WTC11 (cell line): ENCODE data around the gene SLC5A12. TPM values are rescaled to one million over a fixed set of nuclear protein-coding genes. Genes with fewer than 3 reads are reported as not detected.

Source experiments
- ATAC-seq: fragments of 200-7000 bp; cut with Tn5 transposase; 2 replicates; pipeline ENCODE4 v1.10.0; 2021; ENCODE audit warnings: mild to moderate bottlenecking, moderate library complexity
- CTCF ChIA-PET: fragments of 300-600 bp; sonication (Branson Sonifier 250); formaldehyde crosslinking; loops from one replicate; lab custom pipeline; 2021; ENCODE audit warnings: antibody characterized with exemption; lab: Charles Lee
- POLR2A ChIA-PET: fragments of 350-600 bp; sonication (Branson Sonifier 250); formaldehyde crosslinking; loops from one replicate; lab custom pipeline; 2021; ENCODE audit warnings: antibody characterized with exemption; lab: Charles Lee
- DNase-seq: peaks from one replicate; pipeline ENCODE4 v3.0.0; 2021; ENCODE audit warnings: low spot score
- H3K27ac Mint-ChIP-seq: 2 replicates; pipeline ENCODE4 v1.8.0; 2021; ENCODE audit warnings: mixed read lengths
- H3K27me3 Mint-ChIP-seq: 2 replicates; pipeline ENCODE4 v1.8.0; 2021; ENCODE audit warnings: low read depth, mild to moderate bottlenecking, moderate library complexity, mixed read lengths
- H3K36me3 Mint-ChIP-seq: 2 replicates; pipeline ENCODE4 v1.8.0; 2021; ENCODE audit warnings: mixed read lengths
- H3K4me1 Mint-ChIP-seq: 2 replicates; pipeline ENCODE4 v1.8.0; 2022; ENCODE audit warnings: mixed read lengths
- H3K4me3 Mint-ChIP-seq: 2 replicates; pipeline ENCODE4 v1.8.0; 2021; ENCODE audit warnings: mild to moderate bottlenecking, moderate library complexity, mixed read lengths
- H3K9me3 Mint-ChIP-seq: 2 replicates; pipeline ENCODE4 v1.8.0; 2021; ENCODE audit warnings: mixed read lengths
- E2F4 ChIP-seq: sonication (generic); formaldehyde crosslinking; IDR thresholded peaks from 2 replicates; pipeline ENCODE4 v1.8.1; 2022; ENCODE audit warnings: low read depth, mild to moderate bottlenecking, moderate library complexity, missing genetic modification reagents, borderline replicate concordance
- ESRRA ChIP-seq: sonication (generic); formaldehyde crosslinking; IDR thresholded peaks from 2 replicates; pipeline ENCODE4 v1.8.1; 2022; ENCODE audit warnings: mild to moderate bottlenecking, missing genetic modification reagents, borderline replicate concordance
- MLX ChIP-seq: sonication (generic); formaldehyde crosslinking; IDR thresholded peaks from 2 replicates; pipeline ENCODE4 v1.8.1; 2023; ENCODE audit warnings: mild to moderate bottlenecking, missing genetic modification reagents, moderate library complexity
- NFATC4 ChIP-seq: fragments of 250-450 bp; sonication (Bioruptor Pico); IDR thresholded peaks from 2 replicates; pipeline ENCODE4 v1.9.0; 2021; ENCODE audit warnings: mild to moderate bottlenecking
- NR3C1 ChIP-seq: sonication (generic); formaldehyde crosslinking; conservative IDR thresholded peaks from 2 replicates; pipeline ENCODE4 v1.8.1; 2023; ENCODE audit warnings: low read depth, mild to moderate bottlenecking, missing genetic modification reagents
- OVOL2 ChIP-seq: fragments of 250-450 bp; sonication (Bioruptor Pico); IDR thresholded peaks from 2 replicates; pipeline ENCODE4 v1.9.0; 2021; ENCODE audit warnings: mild to moderate bottlenecking, borderline replicate concordance
- SMAD4 ChIP-seq: sonication (generic); formaldehyde crosslinking; IDR thresholded peaks from 2 replicates; pipeline ENCODE4 v1.8.0; 2022; ENCODE audit warnings: mild to moderate bottlenecking, missing genetic modification reagents
- USF1 ChIP-seq: sonication (generic); formaldehyde crosslinking; IDR thresholded peaks from 2 replicates; pipeline ENCODE4 v1.8.0; 2022; ENCODE audit warnings: mild to moderate bottlenecking, missing genetic modification reagents
- ZMAT4 ChIP-seq: fragments of 250-450 bp; sonication (Bioruptor Pico); IDR thresholded peaks from 2 replicates; pipeline ENCODE4 v1.9.0; 2021; ENCODE audit warnings: mild to moderate bottlenecking
- ZNF232 ChIP-seq: sonication (generic); formaldehyde crosslinking; IDR thresholded peaks from 2 replicates; pipeline ENCODE4 v1.8.0; 2022; ENCODE audit warnings: mild to moderate bottlenecking, missing genetic modification reagents
- ZNF317 ChIP-seq: sonication (generic); formaldehyde crosslinking; IDR thresholded peaks from 2 replicates; pipeline ENCODE4 v1.8.1; 2023; ENCODE audit warnings: low read depth, mild to moderate bottlenecking, moderate library complexity, missing genetic modification reagents, borderline replicate concordance
- ZNF396 ChIP-seq: fragments of 250-450 bp; sonication (Bioruptor Pico); IDR thresholded peaks from 2 replicates; pipeline ENCODE4 v1.8.0; 2021; ENCODE audit warnings: mild to moderate bottlenecking, moderate library complexity, borderline replicate concordance
- ZNF416 ChIP-seq: fragments of 250-450 bp; sonication (Bioruptor Pico); IDR thresholded peaks from 2 replicates; pipeline ENCODE4 v1.9.0; 2021; ENCODE audit warnings: mild to moderate bottlenecking, inconsistent platforms
- total RNA-seq: library from RNA; stranded (reverse); gene quantifications from 3 replicates; pipeline ENCODE4 v1.2.3, GENCODE V29; 2021
- TF ChIP-seq, protein P1 (sequence below): fragments of 250-450 bp; sonication (Bioruptor Pico); conservative IDR thresholded peaks from 2 replicates; pipeline ENCODE4 v1.9.0; 2021; ENCODE audit warnings: mild to moderate bottlenecking
- TF ChIP-seq, protein P2 (sequence below): sonication (generic); formaldehyde crosslinking; IDR thresholded peaks from 2 replicates; pipeline ENCODE4 v1.8.1; 2023; ENCODE audit warnings: mild to moderate bottlenecking, missing genetic modification reagents, borderline replicate concordance
- TF ChIP-seq, protein P3 (sequence below): sonication (generic); formaldehyde crosslinking; IDR thresholded peaks from 2 replicates; pipeline ENCODE4 v1.8.1; 2023; ENCODE audit warnings: mild to moderate bottlenecking, missing genetic modification reagents

The SLC5A12 gene
- total RNA-seq, 1 experiment from 2014 or later, result 1.9 TPM

DNA sequence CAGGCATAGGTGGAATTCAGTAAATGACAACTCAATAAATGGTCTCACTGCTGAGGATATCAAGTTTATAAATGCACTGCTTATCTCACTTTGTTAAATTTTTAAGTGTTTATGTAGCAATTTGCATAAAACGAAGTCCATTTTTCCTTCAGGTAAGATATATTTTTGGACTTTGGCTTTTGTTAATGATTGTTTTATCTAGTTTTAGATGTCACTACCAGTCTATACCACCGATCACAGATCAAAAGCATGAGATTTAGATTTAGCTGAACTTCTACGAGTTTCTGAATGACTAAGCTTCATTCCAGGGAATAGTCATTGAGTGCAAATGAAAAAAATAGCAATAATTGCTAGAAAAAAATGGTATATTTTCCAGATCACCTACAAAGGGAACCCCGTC, 12.8 kb upstream of the SLC5A12 start (continued):
- no peak for TF ChIP-seq ZNF416 (CRISPR knock-in tag)
- TF ChIP-seq ZNF396 (CRISPR knock-in tag), result no peak
- TF ChIP-seq SMAD4 (CRISPR knock-in tag), result no peak
- TF ChIP-seq MLX, result no peak
- TF ChIP-seq ZMAT4 (CRISPR knock-in tag), result no peak
- TF ChIP-seq, protein P1, sequence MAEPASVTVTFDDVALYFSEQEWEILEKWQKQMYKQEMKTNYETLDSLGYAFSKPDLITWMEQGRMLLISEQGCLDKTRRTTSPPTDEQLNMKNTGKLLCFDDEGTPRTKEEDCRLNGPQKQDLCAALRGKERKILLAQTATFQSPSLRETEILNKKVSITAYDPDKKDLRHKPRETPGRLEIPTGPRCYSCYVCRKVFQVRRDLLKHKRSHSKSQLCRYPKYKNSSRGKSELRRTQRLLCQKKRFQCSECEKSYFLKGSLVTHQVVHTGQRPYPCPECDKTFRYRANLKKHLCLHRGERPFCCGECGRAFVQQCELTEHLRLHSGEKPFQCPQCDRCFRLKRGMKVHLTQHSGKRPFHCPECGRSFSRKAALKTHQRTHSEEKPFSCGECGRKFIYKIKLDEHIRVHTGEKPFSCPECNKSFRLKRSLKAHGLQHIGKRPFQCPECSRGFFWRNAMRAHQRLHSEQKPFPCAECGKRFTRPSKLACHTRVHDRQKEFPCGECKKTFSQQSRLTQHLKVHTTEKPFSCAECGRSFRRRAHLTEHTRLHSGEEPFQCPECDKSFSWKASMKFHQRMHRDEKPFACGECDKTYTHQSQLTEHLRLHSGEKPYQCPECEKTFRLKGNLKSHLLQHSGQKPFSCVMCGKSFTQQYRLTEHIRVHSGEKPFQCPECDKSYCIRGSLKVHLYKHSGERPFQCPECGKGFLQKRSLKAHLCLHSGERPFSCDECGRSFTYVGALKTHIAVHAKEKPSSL (CRISPR knock-in tag), result no peak
- TF ChIP-seq OVOL2 (CRISPR knock-in tag), result no peak
- TF ChIP-seq USF1 (CRISPR knock-in tag), result no peak

DNA sequence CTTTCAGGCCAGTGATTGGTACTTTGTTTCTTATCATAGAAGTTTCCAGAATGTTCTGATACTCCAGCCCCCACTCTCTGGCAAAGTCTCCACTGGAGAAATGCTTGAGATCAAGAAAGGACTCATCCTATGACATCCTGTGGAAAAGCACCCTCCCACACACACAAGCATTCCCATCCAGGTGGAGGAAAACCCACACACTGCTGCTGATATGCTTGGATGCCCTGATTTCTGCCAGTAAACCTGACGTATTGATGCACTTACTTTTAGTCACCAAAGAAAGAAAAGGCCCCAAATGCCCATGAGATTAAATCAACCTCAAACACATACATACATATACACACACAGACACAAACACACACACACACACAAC, 9.2 kb upstream of the SLC5A12 start:
- CTCF ChIA-PET, result no interaction called here
- TF ChIP-seq ZNF416 (CRISPR knock-in tag), result no peak
- TF ChIP-seq ZNF232 (CRISPR knock-in tag), result no peak
- TF ChIP-seq, protein P2, sequence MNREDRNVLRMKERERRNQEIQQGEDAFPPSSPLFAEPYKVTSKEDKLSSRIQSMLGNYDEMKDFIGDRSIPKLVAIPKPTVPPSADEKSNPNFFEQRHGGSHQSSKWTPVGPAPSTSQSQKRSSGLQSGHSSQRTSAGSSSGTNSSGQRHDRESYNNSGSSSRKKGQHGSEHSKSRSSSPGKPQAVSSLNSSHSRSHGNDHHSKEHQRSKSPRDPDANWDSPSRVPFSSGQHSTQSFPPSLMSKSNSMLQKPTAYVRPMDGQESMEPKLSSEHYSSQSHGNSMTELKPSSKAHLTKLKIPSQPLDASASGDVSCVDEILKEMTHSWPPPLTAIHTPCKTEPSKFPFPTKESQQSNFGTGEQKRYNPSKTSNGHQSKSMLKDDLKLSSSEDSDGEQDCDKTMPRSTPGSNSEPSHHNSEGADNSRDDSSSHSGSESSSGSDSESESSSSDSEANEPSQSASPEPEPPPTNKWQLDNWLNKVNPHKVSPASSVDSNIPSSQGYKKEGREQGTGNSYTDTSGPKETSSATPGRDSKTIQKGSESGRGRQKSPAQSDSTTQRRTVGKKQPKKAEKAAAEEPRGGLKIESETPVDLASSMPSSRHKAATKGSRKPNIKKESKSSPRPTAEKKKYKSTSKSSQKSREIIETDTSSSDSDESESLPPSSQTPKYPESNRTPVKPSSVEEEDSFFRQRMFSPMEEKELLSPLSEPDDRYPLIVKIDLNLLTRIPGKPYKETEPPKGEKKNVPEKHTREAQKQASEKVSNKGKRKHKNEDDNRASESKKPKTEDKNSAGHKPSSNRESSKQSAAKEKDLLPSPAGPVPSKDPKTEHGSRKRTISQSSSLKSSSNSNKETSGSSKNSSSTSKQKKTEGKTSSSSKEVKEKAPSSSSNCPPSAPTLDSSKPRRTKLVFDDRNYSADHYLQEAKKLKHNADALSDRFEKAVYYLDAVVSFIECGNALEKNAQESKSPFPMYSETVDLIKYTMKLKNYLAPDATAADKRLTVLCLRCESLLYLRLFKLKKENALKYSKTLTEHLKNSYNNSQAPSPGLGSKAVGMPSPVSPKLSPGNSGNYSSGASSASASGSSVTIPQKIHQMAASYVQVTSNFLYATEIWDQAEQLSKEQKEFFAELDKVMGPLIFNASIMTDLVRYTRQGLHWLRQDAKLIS (CRISPR knock-in tag), result no peak
- TF ChIP-seq E2F4 (CRISPR knock-in tag), result no peak
- TF ChIP-seq ESRRA (CRISPR knock-in tag), result no peak
- no peak for TF ChIP-seq OVOL2 (CRISPR knock-in tag)
- TF ChIP-seq, protein P3, sequence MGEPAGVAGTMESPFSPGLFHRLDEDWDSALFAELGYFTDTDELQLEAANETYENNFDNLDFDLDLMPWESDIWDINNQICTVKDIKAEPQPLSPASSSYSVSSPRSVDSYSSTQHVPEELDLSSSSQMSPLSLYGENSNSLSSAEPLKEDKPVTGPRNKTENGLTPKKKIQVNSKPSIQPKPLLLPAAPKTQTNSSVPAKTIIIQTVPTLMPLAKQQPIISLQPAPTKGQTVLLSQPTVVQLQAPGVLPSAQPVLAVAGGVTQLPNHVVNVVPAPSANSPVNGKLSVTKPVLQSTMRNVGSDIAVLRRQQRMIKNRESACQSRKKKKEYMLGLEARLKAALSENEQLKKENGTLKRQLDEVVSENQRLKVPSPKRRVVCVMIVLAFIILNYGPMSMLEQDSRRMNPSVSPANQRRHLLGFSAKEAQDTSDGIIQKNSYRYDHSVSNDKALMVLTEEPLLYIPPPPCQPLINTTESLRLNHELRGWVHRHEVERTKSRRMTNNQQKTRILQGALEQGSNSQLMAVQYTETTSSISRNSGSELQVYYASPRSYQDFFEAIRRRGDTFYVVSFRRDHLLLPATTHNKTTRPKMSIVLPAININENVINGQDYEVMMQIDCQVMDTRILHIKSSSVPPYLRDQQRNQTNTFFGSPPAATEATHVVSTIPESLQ (CRISPR knock-in tag), result no peak
- TF ChIP-seq ZNF317 (CRISPR knock-in tag), result no peak
- TF ChIP-seq NR3C1 (CRISPR knock-in tag), result no peak
- no peak for TF ChIP-seq NFATC4 (CRISPR knock-in tag)
- ATAC-seq (no peak), DNase-seq (no peak)
- POLR2A ChIA-PET, result no interaction called here
- H3K4me3 Mint-ChIP-seq, result no peak overlapping the region
- H3K4me1 Mint-ChIP-seq, result no peaks in the 10 kb centered on the region
- H3K27me3 Mint-ChIP-seq, result no peaks in the 10 kb centered on the region; the same call in 1 of the 2 replicates
- no peaks in the 10 kb centered on the region for H3K36me3 Mint-ChIP-seq
- no peak overlapping the region for H3K27ac Mint-ChIP-seq
- peaks cover 35% of the 10 kb centered on the region for H3K9me3 Mint-ChIP-seq
